Thymus (tissue), 11 donors: ENCODE measurements around the gene PLCH1. TPM values are rescaled to one million over a fixed set of nuclear protein-coding genes. Genes with fewer than 3 reads are reported as not detected.

ENCODE experiments used
- DNase-seq, 9 donors: peaks; one replicate each; pipeline ENCODE4 v3.0.0-alpha.2; 2013; ENCODE audit warnings: low spot score in 9 of 9, low read depth in 6 of 9, missing footprints in 1 of 9
- H3K27ac ChIP-seq, 2 donors: one replicate each; pipeline ENCODE4 v1.5.1; 2013; ENCODE audit warnings: control low read depth in 1 of 2, low read depth in 1 of 2, low read length in 1 of 2, mild to moderate bottlenecking in 1 of 2, moderate library complexity in 1 of 2
- H3K27me3 ChIP-seq, 2 donors: one replicate each; pipeline ENCODE4 v1.5.1; 2013; ENCODE audit warnings: low read length in 1 of 2; ENCODE audit not compliant: control insufficient read depth in 2 of 2, insufficient read depth in 1 of 2
- H3K36me3 ChIP-seq, 2 donors: one replicate each; pipeline ENCODE4 v1.5.1; 2013; ENCODE audit warnings: low read length in 1 of 2, mild to moderate bottlenecking in 1 of 2, moderate library complexity in 1 of 2; ENCODE audit not compliant: control insufficient read depth in 2 of 2, insufficient read depth in 2 of 2
- H3K4me1 ChIP-seq, 2 donors: one replicate each; pipeline ENCODE4 v1.5.1; 2013; ENCODE audit warnings: low read length in 2 of 2; ENCODE audit not compliant: control insufficient read depth in 2 of 2, insufficient read depth in 2 of 2
- H3K4me3 ChIP-seq, 2 donors: one replicate each; pipeline ENCODE4 v1.5.1; 2013; ENCODE audit warnings: low read length in 2 of 2, control low read depth in 1 of 2, mild to moderate bottlenecking in 1 of 2
- H3K9me3 ChIP-seq, 2 donors: one replicate each; pipeline ENCODE4 v1.5.1; 2013; ENCODE audit warnings: low read length in 1 of 2, mild to moderate bottlenecking in 1 of 2; ENCODE audit not compliant: control insufficient read depth in 2 of 2, insufficient read depth in 1 of 2
- WGBS: extraction: QIAGEN DNeasy Blood & Tissue Kit; methylation state at CpG from one replicate; pipeline ENCODE4 v1.1.7; 2013; 5-methylcytosine and 5-hydroxymethylcytosine counted together
- polyA plus RNA-seq: library from polyadenylated mRNA; stranded (reverse); fragments of 200-250 nt; gene quantifications from one replicate; pipeline ENCODE4 v1.2.3, GENCODE V29; 2013
- total RNA-seq: library from RNA; stranded (reverse); fragments of 120-200 nt; gene quantifications from one replicate; pipeline ENCODE4 v1.2.4, GENCODE V29; 2013
- donor health status: healthy.

The PLCH1 gene
- total and polyA plus RNA-seq, 2 donors: 7.6 to 29.3 TPM

DNA sequence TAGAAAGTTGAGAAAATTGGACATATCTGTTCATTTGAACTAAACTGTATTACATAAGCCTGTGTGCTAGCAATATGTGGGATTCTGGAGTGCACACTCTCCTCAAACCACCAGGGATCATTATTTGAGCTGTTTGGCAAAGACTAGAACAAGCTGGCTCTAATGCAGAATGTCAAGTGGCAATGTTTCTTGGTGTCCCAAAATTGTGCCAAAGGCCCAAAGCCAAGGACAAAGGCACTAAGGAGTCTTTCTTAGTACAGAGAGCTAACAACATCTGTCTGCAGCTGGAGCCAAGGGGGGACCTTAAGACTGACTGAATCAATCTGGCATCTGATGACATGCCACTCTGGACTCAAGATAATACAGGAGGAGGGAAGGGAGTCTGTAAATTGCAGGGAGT lies 374.7 kb downstream of the PLCH1 start:
- Histone ChIP-seq H3K4me3 (no peak overlapping the region), H3K27ac (no peak overlapping the region), H3K4me1 (no peaks in the 10 kb centered on the region), H3K36me3 (no peaks in the 10 kb centered on the region), H3K27me3 (no peaks in the 10 kb centered on the region), H3K9me3 (peaks cover 0 to 4% of the 10 kb centered on the region in 2 donors)
- no peak for DNase-seq

- Histone ChIP-seq H3K4me3 (no peak overlapping the region), H3K36me3 (no peaks in the 10 kb centered on the region), H3K9me3 (peaks cover 0 to 4% of the 10 kb centered on the region in 2 donors), H3K27me3 (no peaks in the 10 kb centered on the region), H3K4me1 (no peaks in the 10 kb centered on the region), H3K27ac (no peak overlapping the region)
- WGBS: 81% methylated on average over 3 of the region's 3 CpGs
- no peak for DNase-seq
These were observed 375.1 kb downstream of the PLCH1 start for GRCh38 chr3:155369735-155370134.

- DNase-seq: no peak
- peaks cover 0 to 4% of the 10 kb centered on the region in 2 donors for H3K9me3 ChIP-seq
- no peak overlapping the region for H3K27ac ChIP-seq
- no peak overlapping the region for H3K4me3 ChIP-seq
- H3K4me1 ChIP-seq: no peaks in the 10 kb centered on the region
- H3K36me3 ChIP-seq: no peaks in the 10 kb centered on the region
- H3K27me3 ChIP-seq: no peaks in the 10 kb centered on the region
- WGBS: 96% methylated on average over 5 of the region's 5 CpGs
These were observed 375.6 kb downstream of the PLCH1 start for GRCh38 chr3:155369244-155369643.

GRCh38 chr3:155368786-155369185 lies 376.1 kb downstream of the PLCH1 start:
- Histone ChIP-seq H3K36me3 (no peaks in the 10 kb centered on the region), H3K27me3 (no peaks in the 10 kb centered on the region), H3K4me1 (no peaks in the 10 kb centered on the region), H3K9me3 (peaks cover 0 to 4% of the 10 kb centered on the region in 2 donors), H3K27ac (no peak overlapping the region), H3K4me3 (no peak overlapping the region)
- DNase-seq: no peak

DNA sequence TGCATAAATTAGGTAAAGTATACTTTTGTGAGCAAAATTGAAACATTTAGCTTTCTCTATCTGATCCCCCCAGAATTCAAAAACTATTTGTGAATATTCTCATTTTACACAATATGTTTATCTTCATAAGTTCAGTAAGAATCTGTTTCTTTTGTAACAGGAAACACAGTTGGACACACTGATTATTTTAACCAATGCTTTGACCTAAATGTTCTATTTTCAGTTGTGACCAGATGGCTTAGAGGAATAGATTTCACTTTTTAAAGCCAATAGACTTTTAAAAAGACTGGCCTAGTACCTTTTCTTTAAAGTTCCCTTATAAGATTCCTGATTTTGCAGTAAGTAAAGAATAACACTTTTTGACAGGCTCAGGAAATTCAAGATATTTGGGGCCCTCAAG lies 377.4 kb downstream of the PLCH1 start:
- no peaks in the 10 kb centered on the region for H3K27me3 ChIP-seq
- H3K36me3 ChIP-seq: no peaks in the 10 kb centered on the region
- H3K4me3 ChIP-seq: no peak overlapping the region
- no peak for DNase-seq
- no peak overlapping the region for H3K27ac ChIP-seq
- H3K4me1 ChIP-seq: no peaks in the 10 kb centered on the region
- H3K9me3 ChIP-seq: peaks cover 0 to 4% of the 10 kb centered on the region in 2 donors

DNA sequence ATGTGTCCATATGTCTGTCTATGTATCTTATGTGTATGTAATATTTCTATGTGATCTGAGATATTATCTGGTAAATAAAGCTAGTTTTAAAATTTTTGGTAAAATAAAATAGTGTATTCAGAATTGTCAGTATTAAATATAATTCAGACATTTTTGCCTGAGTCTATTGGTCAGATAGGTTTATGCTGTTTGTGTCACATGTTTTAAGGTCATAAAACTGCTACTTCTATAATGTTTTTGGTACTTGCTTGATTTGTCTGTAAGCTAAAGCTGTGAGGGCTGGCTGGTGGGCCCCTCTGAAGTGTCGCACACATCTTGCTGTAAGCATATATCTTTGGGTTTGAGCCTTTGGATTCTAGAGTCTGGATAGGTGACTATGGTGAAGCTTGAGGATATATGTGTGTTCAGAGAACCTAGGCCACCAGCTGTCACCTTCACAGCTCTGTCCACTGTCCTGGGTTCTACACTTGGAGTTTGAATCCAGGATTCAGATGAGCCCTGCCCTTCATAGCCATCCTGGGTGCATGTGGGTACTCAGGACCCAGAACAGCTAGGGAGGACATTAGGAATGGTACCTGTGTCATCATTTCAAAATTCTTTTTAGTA lies 379.6 kb downstream of the PLCH1 start:
- no peak for DNase-seq
- H3K4me3 ChIP-seq: no peak overlapping the region
- no peaks in the 10 kb centered on the region for H3K27me3 ChIP-seq
- H3K36me3 ChIP-seq: no peaks in the 10 kb centered on the region
- peaks cover 0 to 4% of the 10 kb centered on the region in 2 donors for H3K9me3 ChIP-seq
- H3K4me1 ChIP-seq: no peaks in the 10 kb centered on the region
- 44% methylated on average over 1 of the region's 1 CpG for WGBS
- H3K27ac ChIP-seq: no peak overlapping the region

DNA sequence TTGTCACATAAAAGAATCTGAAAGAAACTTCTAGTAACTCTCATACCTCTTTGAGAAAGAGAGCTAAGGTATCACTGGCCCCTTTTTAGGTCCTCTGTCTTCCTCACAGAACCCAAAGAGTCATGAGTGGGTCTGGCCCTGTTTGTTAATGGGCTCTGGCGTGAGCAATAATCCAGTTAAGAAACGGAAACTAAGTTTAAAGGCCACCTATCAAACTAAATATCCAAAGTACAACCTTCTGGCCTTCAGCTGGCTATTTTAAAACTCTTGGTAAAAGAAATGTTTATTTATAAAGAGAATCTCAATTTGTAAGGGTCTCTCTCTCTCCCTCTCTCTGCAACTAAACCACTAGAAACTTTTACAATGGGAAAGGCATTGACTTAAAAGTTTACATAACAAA lies 380.4 kb downstream of the PLCH1 start:
- DNase-seq: no peak
- Histone ChIP-seq H3K4me1 (no peaks in the 10 kb centered on the region), H3K27ac (no peak overlapping the region), H3K36me3 (no peaks in the 10 kb centered on the region), H3K4me3 (no peak overlapping the region), H3K27me3 (no peaks in the 10 kb centered on the region), H3K9me3 (peaks cover 0 to 4% of the 10 kb centered on the region in 2 donors)
- 69% methylated on average over 2 of the region's 2 CpGs for WGBS

- H3K9me3 ChIP-seq: peaks cover 0 to 4% of the 10 kb centered on the region in 2 donors
- DNase-seq: no peak
- WGBS: 91% methylated on average over 3 of the region's 3 CpGs
These were observed 381.2 kb downstream of the PLCH1 start for GRCh38 chr3:155363690-155364070.

DNA sequence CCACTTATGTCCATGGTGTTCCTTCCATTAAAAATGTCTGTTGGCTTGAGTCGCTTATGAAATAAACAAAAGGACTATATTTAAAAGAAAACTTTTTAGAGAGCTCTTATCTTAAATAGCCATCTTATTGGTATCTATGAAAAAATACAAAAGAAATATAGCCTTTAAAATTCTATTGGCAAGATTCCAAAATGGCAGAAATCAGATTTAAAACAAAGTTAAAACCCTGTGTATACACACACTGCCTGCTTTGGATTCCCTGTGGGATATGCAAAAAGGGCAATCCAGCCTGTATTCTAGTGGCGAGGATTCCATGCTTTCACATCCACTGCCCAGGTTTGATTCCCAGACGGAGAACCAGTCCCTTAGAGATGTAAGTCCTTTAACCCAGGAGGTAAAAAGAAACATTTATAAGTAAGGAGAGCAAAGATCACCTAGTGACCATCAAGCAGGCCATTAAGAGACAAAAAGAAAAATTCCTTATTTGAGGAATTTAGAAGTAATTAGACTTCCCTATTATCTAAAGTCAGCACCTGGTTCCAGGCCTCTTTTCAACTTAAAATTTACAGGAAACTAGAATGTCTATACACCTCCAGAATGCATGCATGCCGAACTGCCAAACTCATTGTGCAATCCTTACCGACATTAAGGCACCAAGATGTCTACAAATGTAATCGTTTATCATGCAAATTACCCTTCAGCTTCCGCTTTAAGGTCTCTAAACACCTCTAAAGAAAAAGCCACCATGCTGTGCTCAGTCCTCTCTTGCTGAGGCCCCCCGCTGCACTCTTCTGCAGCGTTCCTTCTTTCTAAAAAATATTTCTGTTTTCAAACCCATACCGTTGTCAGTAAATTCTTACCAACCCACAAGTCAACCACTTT lies 381.8 kb downstream of the PLCH1 start:
- Histone ChIP-seq H3K27ac (no peak overlapping the region), H3K4me3 (no peak overlapping the region), H3K36me3 (no peaks in the 10 kb centered on the region), H3K27me3 (no peaks in the 10 kb centered on the region), H3K4me1 (no peaks in the 10 kb centered on the region), H3K9me3 (peaks cover 0 to 4% of the 10 kb centered on the region in 2 donors)
- 87% methylated on average over 10 of the region's 10 CpGs for WGBS
- no peak for DNase-seq

More at GRCh38 chr3:155363690-155364070, 381.2 kb downstream of the PLCH1 start:
- H3K27ac ChIP-seq: no peak overlapping the region
- no peaks in the 10 kb centered on the region for H3K36me3 ChIP-seq
- no peaks in the 10 kb centered on the region for H3K4me1 ChIP-seq
- no peaks in the 10 kb centered on the region for H3K27me3 ChIP-seq
- H3K4me3 ChIP-seq: no peak overlapping the region
